ENCODE results near the gene STK32C.

DNA sequence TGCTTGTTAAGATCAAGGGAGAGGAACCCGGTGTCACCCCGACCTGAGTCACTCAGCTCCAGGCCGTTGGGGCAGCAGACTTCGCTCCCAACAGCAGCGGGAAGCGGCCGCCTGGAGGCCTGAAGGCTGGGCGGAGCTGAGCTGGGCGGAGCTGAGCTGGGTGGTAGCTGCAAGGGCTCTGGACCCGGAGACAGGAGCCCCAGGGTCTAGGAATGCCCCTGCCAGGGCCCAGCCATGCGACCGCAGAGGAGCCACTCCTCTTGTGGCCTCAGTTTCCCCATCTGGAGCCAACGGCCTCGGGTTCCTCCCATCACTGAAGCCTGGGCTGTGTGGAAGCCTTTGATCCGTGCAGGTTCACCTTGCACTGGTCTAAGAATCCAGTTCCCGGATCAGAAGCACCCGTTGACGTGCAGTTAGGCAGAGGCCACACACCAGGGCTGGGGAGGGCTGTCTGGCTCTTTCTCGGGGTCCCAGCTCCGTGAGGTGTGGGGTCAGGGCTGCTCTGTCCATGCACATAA lies 142.9 kb downstream of the STK32C start:
- TF ChIP-seq CTCF (IDR thresholded peaks at IDR 0.05), result no peak
- no peak for TF ChIP-seq EZH2 (IDR thresholded peaks at IDR 0.05)

Data from neural progenitor cell (in vitro differentiated cells).